Activated CD4-positive, alpha-beta T cell treated with anti-CD3 and anti-CD28 coated beads, Interleukin-2, amount 50 U/mL, for 4 hours (primary cell): ENCODE measurements around the gene OR5D13.

Experiments used
- DNase-seq, 2 experiments: peaks; one replicate each; pipeline ENCODE4 v3.0.0-alpha.2; 2020

The OR5D13 gene, protein sequence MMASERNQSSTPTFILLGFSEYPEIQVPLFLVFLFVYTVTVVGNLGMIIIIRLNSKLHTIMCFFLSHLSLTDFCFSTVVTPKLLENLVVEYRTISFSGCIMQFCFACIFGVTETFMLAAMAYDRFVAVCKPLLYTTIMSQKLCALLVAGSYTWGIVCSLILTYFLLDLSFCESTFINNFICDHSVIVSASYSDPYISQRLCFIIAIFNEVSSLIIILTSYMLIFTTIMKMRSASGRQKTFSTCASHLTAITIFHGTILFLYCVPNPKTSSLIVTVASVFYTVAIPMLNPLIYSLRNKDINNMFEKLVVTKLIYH

GRCh38 chr11:55773138-55773537, at the start of gene OR5D13:
Gene OR5D13 (plus strand): TSS chr11:55773438. CDS start chr11:55773438, 0 bp downstream.
- no peak for DNase-seq

DNA sequence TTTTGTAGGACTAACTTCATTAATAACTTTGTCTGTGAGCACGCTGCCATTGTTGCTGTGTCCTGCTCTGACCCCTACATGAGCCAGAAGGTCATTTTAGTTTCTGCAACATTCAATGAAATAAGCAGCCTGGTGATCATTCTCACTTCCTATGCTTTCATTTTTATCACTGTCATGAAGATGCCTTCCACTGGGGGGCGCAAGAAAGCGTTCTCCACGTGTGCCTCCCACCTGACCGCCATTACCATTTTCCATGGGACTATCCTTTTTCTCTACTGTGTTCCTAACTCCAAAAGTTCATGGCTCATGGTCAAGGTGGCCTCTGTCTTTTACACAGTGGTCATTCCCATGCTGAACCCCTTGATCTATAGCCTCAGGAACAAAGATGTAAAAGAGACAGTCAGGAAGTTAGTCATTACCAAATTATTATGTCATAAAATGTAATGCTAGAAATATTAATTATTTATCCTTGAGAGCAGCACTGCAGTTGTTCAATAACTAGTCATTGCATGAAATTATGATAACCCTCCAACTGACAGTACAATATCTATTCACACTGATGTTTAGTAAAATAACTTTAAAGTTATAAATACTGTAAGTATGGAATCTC, 46.4 kb upstream of the OR5D13 start:
- DNase-seq = no peak

GRCh38 chr11:55732936-55733335, 40.3 kb upstream of the OR5D13 start:
- DNase-seq = no peak

DNA sequence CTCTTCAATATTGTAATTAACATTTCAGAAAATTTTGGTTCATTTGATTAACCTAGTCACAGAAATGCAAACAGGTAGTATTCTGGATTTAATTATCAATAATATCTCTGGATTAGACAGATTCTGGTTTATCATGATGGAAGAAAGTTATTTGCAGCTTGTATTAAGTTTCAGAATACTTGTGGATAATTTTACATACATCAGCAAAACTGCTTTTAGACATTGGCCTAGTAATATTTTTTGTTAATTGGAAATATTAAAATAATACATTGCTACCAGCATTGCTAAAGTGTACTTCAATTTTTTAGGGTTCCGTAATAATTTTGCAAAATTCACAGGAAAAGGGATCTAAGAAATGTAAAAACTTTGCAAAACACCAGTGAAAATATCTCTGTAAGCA, 18.4 kb downstream of the OR5D13 start:
- no peak for DNase-seq

- DNase-seq = no peak
Measured at GRCh38 chr11:55793321-55793720, 20.1 kb downstream of the OR5D13 start.

GRCh38 chr11:55795256-55795655, 22.0 kb downstream of the OR5D13 start, which contains the start of gene OR5D14:
Gene OR5D14 (plus strand): TSS chr11:55795556. CDS start chr11:55795556, 0 bp downstream.
- no peak for DNase-seq

- no peak for DNase-seq
Measured at GRCh38 chr11:55806248-55806647, 33.0 kb downstream of the OR5D13 start.

DNA sequence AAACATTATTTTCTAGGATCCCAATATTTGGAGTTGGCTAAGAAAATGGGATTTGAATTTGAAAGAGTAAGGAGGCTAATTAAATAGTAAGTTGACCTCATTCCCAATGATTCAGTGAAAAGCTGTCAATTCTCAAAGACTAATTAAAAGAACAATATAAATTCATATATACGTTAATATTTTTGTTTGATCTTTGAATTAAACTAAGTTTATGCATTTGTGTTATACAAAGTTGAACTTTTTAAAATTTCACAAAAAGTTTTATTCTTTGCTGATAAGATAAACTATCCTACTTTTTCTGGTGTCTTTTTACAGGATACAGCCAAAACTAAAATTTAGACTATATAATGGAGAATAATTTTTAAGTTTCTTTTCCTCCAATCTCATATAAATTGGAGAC, 37.8 kb downstream of the OR5D13 start, which contains the start of gene OR5L1:
TSS of gene OR5L1 (plus strand) at position 301 of the 400 bp plus-strand sequence. CDS start 100 bp downstream, outside the sequence.
- DNase-seq = no peak

GRCh38 chr11:55819330-55819729, 46.1 kb downstream of the OR5D13 start, which contains the start of gene OR5D18:
Gene OR5D18 (plus strand): TSS chr11:55819630. CDS start chr11:55819630, 0 bp downstream.
- no peak for DNase-seq
